ENCODE results near the gene SGIP1. TPM values are rescaled to one million over a fixed set of nuclear protein-coding genes. Genes with fewer than 3 reads are reported as not detected.

SGIP1 gene
- total and polyA plus RNA-seq, 5 donors from 2014 or later, result not detected

- ATAC-seq (ENCODE audit: low read depth in 2 of 2) (no peak), DNase-seq (no peak)
- H3K27ac Mint-ChIP-seq, result no peak overlapping the region
- H3K27me3 ChIP-seq (ENCODE audit: control insufficient read depth, insufficient read depth, low read length), result no peaks in the 10 kb centered on the region
- no peaks in the 10 kb centered on the region for H3K36me3 Mint-ChIP-seq
- H3K27me3 Mint-ChIP-seq, result no peaks in the 10 kb centered on the region
- no peaks in the 10 kb centered on the region for H3K9me3 ChIP-seq (ENCODE audit: control insufficient read depth in 2 of 2, low read length in 2 of 2)
- no peak overlapping the region for H3K27ac ChIP-seq (ENCODE audit: insufficient read depth, low read length, poor library complexity, severe bottlenecking)
- H3K36me3 ChIP-seq (ENCODE audit: control insufficient read depth, insufficient read depth, low read length), result no peaks in the 10 kb centered on the region
- no peak overlapping the region for H3K4me3 Mint-ChIP-seq
- no peak overlapping the region for H3K4me3 ChIP-seq (ENCODE audit: low read depth, low read length)
- peaks cover 20% of the 10 kb centered on the region for H3K4me1 ChIP-seq (ENCODE audit: control insufficient read depth, insufficient read depth, low read length, poor library complexity, severe bottlenecking)
- no peaks in the 10 kb centered on the region for H3K9me3 Mint-ChIP-seq
- H3K4me1 Mint-ChIP-seq, result peaks cover 6 to 30% (median 27%) of the 10 kb centered on the region in 4 donors
Measured at GRCh38 chr1:66767626-66768025, 233.7 kb downstream of the SGIP1 start.

- Mint-ChIP-seq H3K36me3 (no peaks in the 10 kb centered on the region), H3K27ac (peak overlapping the region in 2 of 3 donors; percentile 78 to 82), H3K9me3 (no peaks in the 10 kb centered on the region), H3K4me1 (peaks cover 6 to 30% (median 27%) of the 10 kb centered on the region in 4 donors), H3K4me3 (peak overlapping the region; percentile 24 to 81 (median 62)), H3K27me3 (no peaks in the 10 kb centered on the region)
- ATAC-seq (ENCODE audit: low read depth in 2 of 2) (no peak), DNase-seq (no peak)
- Histone ChIP-seq H3K36me3 (ENCODE audit: control insufficient read depth, insufficient read depth, low read length) (no peaks in the 10 kb centered on the region), H3K27ac (ENCODE audit: insufficient read depth, low read length, poor library complexity, severe bottlenecking) (no peak overlapping the region), H3K27me3 (ENCODE audit: control insufficient read depth, insufficient read depth, low read length) (no peaks in the 10 kb centered on the region), H3K9me3 (ENCODE audit: control insufficient read depth in 2 of 2, low read length in 2 of 2) (no peaks in the 10 kb centered on the region), H3K4me1 (ENCODE audit: control insufficient read depth, insufficient read depth, low read length, poor library complexity, severe bottlenecking) (peaks cover 20% of the 10 kb centered on the region), H3K4me3 (ENCODE audit: low read depth, low read length) (peak overlapping the region; percentile 85)
Measured at GRCh38 chr1:66768965-66769364, 235.0 kb downstream of the SGIP1 start.

GRCh38 chr1:66769512-66770229, 235.7 kb downstream of the SGIP1 start:
- Mint-ChIP-seq H3K27me3 (no peaks in the 10 kb centered on the region), H3K27ac (peak overlapping the region; percentile 53 to 82 (median 78)), H3K4me3 (peak overlapping the region; percentile 43 to 88 (median 80)), H3K36me3 (no peaks in the 10 kb centered on the region), H3K9me3 (no peaks in the 10 kb centered on the region), H3K4me1 (peaks cover 6 to 30% (median 27%) of the 10 kb centered on the region in 4 donors)
- H3K27me3 ChIP-seq (ENCODE audit: control insufficient read depth, insufficient read depth, low read length), result no peaks in the 10 kb centered on the region
- peak; percentile 58 to 61 for ATAC-seq (ENCODE audit: low read depth in 2 of 2)
- peak overlapping the region; percentile 62 for H3K27ac ChIP-seq (ENCODE audit: insufficient read depth, low read length, poor library complexity, severe bottlenecking)
- no peaks in the 10 kb centered on the region for H3K36me3 ChIP-seq (ENCODE audit: control insufficient read depth, insufficient read depth, low read length)
- peak in 2 of 3 donors; percentile 52 to 81 for DNase-seq
- H3K9me3 ChIP-seq (ENCODE audit: control insufficient read depth in 2 of 2, low read length in 2 of 2), result no peaks in the 10 kb centered on the region
- H3K4me3 ChIP-seq (ENCODE audit: low read depth, low read length), result peak overlapping the region; percentile 85
- H3K4me1 ChIP-seq (ENCODE audit: control insufficient read depth, insufficient read depth, low read length, poor library complexity, severe bottlenecking), result peaks cover 20% of the 10 kb centered on the region

DNA sequence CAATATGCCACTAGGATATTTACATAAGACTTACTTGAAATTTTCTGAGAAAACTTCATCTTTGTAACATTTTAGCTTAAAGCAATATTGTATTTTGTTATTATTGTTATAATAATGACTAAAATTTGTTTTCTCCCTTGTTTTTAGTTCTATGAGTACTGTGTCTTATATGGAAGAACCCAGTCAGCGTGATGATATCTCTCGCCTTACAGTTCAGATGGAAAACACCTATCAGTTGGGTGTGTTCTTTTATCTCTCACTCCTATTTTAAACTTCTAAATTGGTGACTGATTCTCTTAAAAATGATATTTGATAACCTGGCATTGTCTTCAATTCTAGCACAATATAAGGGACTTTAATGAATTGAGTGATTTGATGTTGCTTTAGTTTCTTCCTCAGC, 236.3 kb downstream of the SGIP1 start:
- H3K9me3 Mint-ChIP-seq, result no peaks in the 10 kb centered on the region
- DNase-seq (no peak), ATAC-seq (ENCODE audit: low read depth in 2 of 2) (no peak)
- no peaks in the 10 kb centered on the region for H3K27me3 ChIP-seq (ENCODE audit: control insufficient read depth, insufficient read depth, low read length)
- peaks cover 6 to 28% (median 26%) of the 10 kb centered on the region in 4 donors for H3K4me1 Mint-ChIP-seq
- peak overlapping the region; percentile 85 for H3K4me3 ChIP-seq (ENCODE audit: low read depth, low read length)
- H3K4me3 Mint-ChIP-seq, result peak overlapping the region in 3 of 4 donors; percentile 43 to 81 (median 79)
- no peaks in the 10 kb centered on the region for H3K36me3 ChIP-seq (ENCODE audit: control insufficient read depth, insufficient read depth, low read length)
- H3K9me3 ChIP-seq (ENCODE audit: control insufficient read depth in 2 of 2, low read length in 2 of 2), result no peaks in the 10 kb centered on the region
- no peaks in the 10 kb centered on the region for H3K36me3 Mint-ChIP-seq
- no peaks in the 10 kb centered on the region for H3K27me3 Mint-ChIP-seq
- peak overlapping the region in 2 of 3 donors; percentile 78 to 82 for H3K27ac Mint-ChIP-seq
- peaks cover 20% of the 10 kb centered on the region for H3K4me1 ChIP-seq (ENCODE audit: control insufficient read depth, insufficient read depth, low read length, poor library complexity, severe bottlenecking)
- H3K27ac ChIP-seq (ENCODE audit: insufficient read depth, low read length, poor library complexity, severe bottlenecking), result peak overlapping the region; percentile 62

DNA sequence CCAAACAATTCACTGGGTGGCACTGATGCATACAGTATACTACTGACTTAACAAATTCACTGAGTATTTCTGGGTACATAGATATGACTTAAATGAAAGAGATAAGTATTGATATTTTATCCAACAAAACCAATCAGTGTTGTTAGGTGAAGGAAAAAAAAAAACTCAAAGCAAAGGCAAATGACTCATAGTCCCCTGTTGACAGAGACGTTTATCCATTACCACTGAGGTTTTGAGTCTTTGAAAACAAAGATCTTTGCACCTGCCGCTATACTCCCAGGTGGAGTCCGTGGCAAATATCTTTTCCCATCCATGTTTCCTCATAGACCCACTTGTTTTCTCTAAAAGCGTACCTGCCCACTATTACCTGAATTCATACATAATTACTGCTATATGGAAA, 236.7 kb downstream of the SGIP1 start:
- peaks cover 20% of the 10 kb centered on the region for H3K4me1 ChIP-seq (ENCODE audit: control insufficient read depth, insufficient read depth, low read length, poor library complexity, severe bottlenecking)
- ATAC-seq (ENCODE audit: low read depth in 2 of 2) (peak in 1 of 2 donors; percentile 41), DNase-seq (no peak)
- Mint-ChIP-seq H3K27me3 (peaks cover 4% of the 10 kb centered on the region), H3K27ac (peak overlapping the region in 2 of 3 donors; percentile 24 to 82), H3K4me3 (peak overlapping the region; percentile 15 to 56 (median 46)), H3K9me3 (no peaks in the 10 kb centered on the region), H3K36me3 (no peaks in the 10 kb centered on the region), H3K4me1 (peaks cover 6 to 28% (median 26%) of the 10 kb centered on the region in 4 donors)
- H3K9me3 ChIP-seq (ENCODE audit: control insufficient read depth in 2 of 2, low read length in 2 of 2), result no peaks in the 10 kb centered on the region
- no peak overlapping the region for H3K27ac ChIP-seq (ENCODE audit: insufficient read depth, low read length, poor library complexity, severe bottlenecking)
- no peaks in the 10 kb centered on the region for H3K36me3 ChIP-seq (ENCODE audit: control insufficient read depth, insufficient read depth, low read length)
- no peaks in the 10 kb centered on the region for H3K27me3 ChIP-seq (ENCODE audit: control insufficient read depth, insufficient read depth, low read length)
- H3K4me3 ChIP-seq (ENCODE audit: low read depth, low read length), result no peak overlapping the region

DNA sequence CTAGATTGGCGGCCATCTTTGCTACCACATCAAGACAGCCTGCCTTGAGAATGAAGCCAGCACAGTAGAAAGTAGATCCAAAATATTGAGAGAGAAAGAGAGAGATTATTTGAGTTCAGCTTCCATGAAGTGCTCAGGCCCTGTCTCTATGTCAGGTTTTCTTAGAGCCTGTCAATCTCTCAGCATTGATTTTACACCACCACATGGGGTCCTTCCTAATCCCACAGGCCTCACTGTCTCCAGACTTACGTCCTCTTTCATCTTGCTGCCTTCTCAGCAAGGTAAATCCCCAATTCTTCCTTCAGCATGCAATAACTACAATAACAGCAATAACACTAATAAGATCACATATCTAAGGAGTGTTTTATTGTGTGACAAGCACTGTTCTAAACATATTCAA, 239.3 kb downstream of the SGIP1 start:
- H3K4me3 ChIP-seq (ENCODE audit: low read depth, low read length), result no peak overlapping the region
- no peaks in the 10 kb centered on the region for H3K9me3 Mint-ChIP-seq

DNA sequence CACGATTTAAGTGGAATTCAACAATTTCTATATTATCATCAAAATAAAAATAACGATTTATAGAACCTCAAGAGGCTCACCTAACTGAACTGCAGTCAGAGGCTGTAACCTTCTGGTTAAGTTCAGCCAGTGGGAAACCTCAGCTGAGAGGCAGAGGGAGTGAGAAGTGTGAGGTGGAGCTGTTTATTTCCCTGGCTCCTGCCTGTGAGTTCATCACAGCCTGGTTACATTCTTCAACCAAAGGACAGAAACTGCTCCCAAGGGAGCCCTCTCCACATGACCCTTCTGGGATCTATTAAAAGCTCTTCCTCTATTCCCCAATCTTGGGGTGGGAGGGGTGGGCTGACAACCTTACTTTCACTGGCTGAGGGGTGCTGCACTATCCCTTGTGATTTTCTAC, 240.5 kb downstream of the SGIP1 start:
- H3K9me3 Mint-ChIP-seq, result no peaks in the 10 kb centered on the region
- H3K4me1 Mint-ChIP-seq, result peaks cover 0 to 17% (median 17%) of the 10 kb centered on the region in 4 donors
- ATAC-seq (ENCODE audit: low read depth in 2 of 2), result no peak
- no peak overlapping the region for H3K4me3 Mint-ChIP-seq
- H3K27ac Mint-ChIP-seq, result no peak overlapping the region
- Histone ChIP-seq H3K27ac (ENCODE audit: insufficient read depth, low read length, poor library complexity, severe bottlenecking) (no peak overlapping the region), H3K27me3 (ENCODE audit: control insufficient read depth, insufficient read depth, low read length) (peaks cover 8% of the 10 kb centered on the region), H3K9me3 (ENCODE audit: control insufficient read depth in 2 of 2, low read length in 2 of 2) (no peaks in the 10 kb centered on the region), H3K4me1 (ENCODE audit: control insufficient read depth, insufficient read depth, low read length, poor library complexity, severe bottlenecking) (peaks cover 12% of the 10 kb centered on the region), H3K4me3 (ENCODE audit: low read depth, low read length) (no peak overlapping the region), H3K36me3 (ENCODE audit: control insufficient read depth, insufficient read depth, low read length) (no peaks in the 10 kb centered on the region)
- no peak for DNase-seq
- H3K27me3 Mint-ChIP-seq, result peaks cover 11% of the 10 kb centered on the region
- H3K36me3 Mint-ChIP-seq, result no peaks in the 10 kb centered on the region

More for the DNA sequence above, 239.3 kb downstream of the SGIP1 start:
- Mint-ChIP-seq H3K4me1 (peaks cover 6 to 28% (median 26%) of the 10 kb centered on the region in 4 donors), H3K36me3 (no peaks in the 10 kb centered on the region), H3K27ac (peak overlapping the region in 1 of 3 donors; percentile 27), H3K4me3 (peak overlapping the region in 1 of 4 donors; percentile 31), H3K27me3 (peaks cover 9% of the 10 kb centered on the region)
- Histone ChIP-seq H3K4me1 (ENCODE audit: control insufficient read depth, insufficient read depth, low read length, poor library complexity, severe bottlenecking) (peaks cover 20% of the 10 kb centered on the region), H3K36me3 (ENCODE audit: control insufficient read depth, insufficient read depth, low read length) (no peaks in the 10 kb centered on the region), H3K9me3 (ENCODE audit: control insufficient read depth in 2 of 2, low read length in 2 of 2) (no peaks in the 10 kb centered on the region), H3K27ac (ENCODE audit: insufficient read depth, low read length, poor library complexity, severe bottlenecking) (no peak overlapping the region), H3K27me3 (ENCODE audit: control insufficient read depth, insufficient read depth, low read length) (peaks cover 6% of the 10 kb centered on the region)
- no peak for ATAC-seq (ENCODE audit: low read depth in 2 of 2)
- DNase-seq, result no peak

DNA sequence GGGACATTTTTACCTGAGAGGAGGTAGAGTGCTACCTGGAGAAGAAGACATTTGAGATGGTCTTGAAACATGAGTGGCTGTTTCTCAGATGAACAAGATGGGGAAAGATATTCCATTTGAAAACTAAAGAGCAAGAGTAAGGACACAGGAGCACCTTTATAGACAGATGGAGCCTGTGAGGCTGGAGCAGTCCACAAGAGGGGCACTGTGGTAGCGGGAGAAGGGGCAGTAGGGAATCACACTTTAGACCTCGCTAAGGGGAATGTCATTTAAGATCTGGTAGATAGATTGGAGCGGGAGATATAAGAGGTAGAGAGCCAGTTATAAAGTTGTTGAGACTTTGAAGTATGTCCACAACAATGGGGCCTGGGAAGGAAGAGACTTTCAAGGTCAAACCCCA, 241.7 kb downstream of the SGIP1 start:
- H3K4me3 Mint-ChIP-seq, result no peak overlapping the region
- Histone ChIP-seq H3K36me3 (ENCODE audit: control insufficient read depth, insufficient read depth, low read length) (no peaks in the 10 kb centered on the region), H3K4me1 (ENCODE audit: control insufficient read depth, insufficient read depth, low read length, poor library complexity, severe bottlenecking) (no peaks in the 10 kb centered on the region), H3K27me3 (ENCODE audit: control insufficient read depth, insufficient read depth, low read length) (peaks cover 8% of the 10 kb centered on the region), H3K4me3 (ENCODE audit: low read depth, low read length) (no peak overlapping the region), H3K9me3 (ENCODE audit: control insufficient read depth in 2 of 2, low read length in 2 of 2) (no peaks in the 10 kb centered on the region), H3K27ac (ENCODE audit: insufficient read depth, low read length, poor library complexity, severe bottlenecking) (no peak overlapping the region)
- H3K9me3 Mint-ChIP-seq, result no peaks in the 10 kb centered on the region
- H3K4me1 Mint-ChIP-seq, result peaks cover 0 to 6% (median 5%) of the 10 kb centered on the region in 4 donors
- peaks cover 16% of the 10 kb centered on the region for H3K27me3 Mint-ChIP-seq
- no peaks in the 10 kb centered on the region for H3K36me3 Mint-ChIP-seq
- H3K27ac Mint-ChIP-seq, result no peak overlapping the region
- ATAC-seq (ENCODE audit: low read depth in 2 of 2) (no peak), DNase-seq (no peak)

Measured in CD4-positive, CD25-positive, alpha-beta regulatory T cell (primary cell).